K562 (cell line): Measurements from ENCODE around the gene HIP1R. TPM values are rescaled to one million over a fixed set of nuclear protein-coding genes. Genes with fewer than 3 reads are reported as not detected.

ENCODE experiments used
- ATAC-seq: fragments of 200-7000 bp; cut with Tn5 transposase; 3 replicates; pipeline ENCODE4 v1.9.1; 2020; ENCODE audit warnings: moderate library complexity
- BruUV-seq: library from RNA; stranded (reverse); fragments of 400-500 nt; replicated peaks from 2 replicates; lab custom pipeline; 2021; lab: Mats Ljungman, UMichigan
- CTCF ChIA-PET: fragments of 300-600 bp; formaldehyde crosslinking; extraction: SDS; loops from one replicate; lab custom pipeline; 2021; ENCODE audit warnings: low intra/inter-chr PET ratio; lab: Yijun Ruan, JAX
- POLR2A ChIA-PET: fragments of 300-600, 350-650 bp; sonication (Branson Sonifier 250); formaldehyde crosslinking; extraction: SDS; loops from one replicate; lab custom pipeline; 2021; ENCODE audit warnings: antibody characterized with exemption, inconsistent platforms; lab: Yijun Ruan, JAX
- DNase-seq, 4 experiments: peaks; one replicate each; pipeline versions ENCODE4 v3.0.0 to v3.0.0-alpha.2; 2011 to 2018; ENCODE audit warnings: low spot score in 3 of 4, mixed read lengths in 3 of 4; ENCODE audit errors: extremely low read depth in 1 of 4
- FAIRE-seq: peaks from 2 replicates; lab custom pipeline; 2011; peaks lifted over from hg19 to GRCh38; lab: Jason Lieb, UNC
- H2AFZ ChIP-seq: 2 replicates; pipeline ENCODE4 v1.6.0; 2011; ENCODE audit warnings: low read depth, low read length, control low read depth, inconsistent platforms
- H3K27ac ChIP-seq: fragments of 200-600 bp; 3 replicates; pipeline ENCODE4 v1.8.0; 2011; ENCODE audit warnings: low read depth, mild to moderate bottlenecking, control low read depth, inconsistent platforms, low read length, moderate library complexity, mixed read lengths; ENCODE audit errors: extremely low read depth
- H3K27me3 ChIP-seq, 2 experiments: fragments of 300-600 bp in 1 of 2; 2 replicates in 1 of 2; 3 replicates in 1 of 2; pipeline versions ENCODE4 v1.6.0 to v1.8.0; 2011; ENCODE audit warnings: inconsistent platforms in 2 of 2, low read length in 2 of 2, mild to moderate bottlenecking in 1 of 2, mixed read lengths in 1 of 2, moderate library complexity in 1 of 2; ENCODE audit not compliant: control insufficient read depth in 2 of 2, insufficient read depth in 2 of 2
- H3K36me3 ChIP-seq: fragments of 300-600 bp; 3 replicates; pipeline ENCODE4 v1.8.0; 2011; ENCODE audit warnings: mild to moderate bottlenecking, low read length, inconsistent platforms; ENCODE audit not compliant: control insufficient read depth, insufficient read depth
- H3K4me1 ChIP-seq, 2 experiments: fragments of 200-600 bp in 1 of 2; replicated peaks in 1 of 2; 2 replicates in 1 of 2; 3 replicates in 1 of 2; pipeline versions ENCODE4 v1.5.1 to v1.8.0; 2011; ENCODE audit warnings: inconsistent platforms in 2 of 2, low read length in 2 of 2, mild to moderate bottlenecking in 1 of 2, mixed read lengths in 1 of 2, moderate library complexity in 1 of 2; ENCODE audit not compliant: control insufficient read depth in 2 of 2, insufficient read depth in 2 of 2
- H3K4me2 ChIP-seq: 2 replicates; pipeline ENCODE4 v1.6.1; 2011; ENCODE audit warnings: low read length, control low read depth, inconsistent platforms, mixed read lengths; ENCODE audit not compliant: insufficient read depth
- H3K4me3 ChIP-seq: fragments of 200-600 bp; sonication (generic), shearing (Covaris generic); 2 replicates; pipeline ENCODE4 v1.5.1; 2016; ENCODE audit warnings: control low read depth, inconsistent platforms
- H3K79me2 ChIP-seq: fragments of 200-600 bp; 3 replicates; pipeline ENCODE4 v1.8.0; 2011; ENCODE audit warnings: low read length, inconsistent platforms; ENCODE audit not compliant: control insufficient read depth, insufficient read depth
- H3K9ac ChIP-seq, 2 experiments: 2 replicates each; pipeline versions ENCODE4 v1.6.0 to v1.6.1; 2011; ENCODE audit warnings: low read depth in 2 of 2, low read length in 2 of 2, control low read depth in 1 of 2, inconsistent platforms in 1 of 2, mild to moderate bottlenecking in 1 of 2, mixed read lengths in 1 of 2; ENCODE audit not compliant: insufficient read depth in 1 of 2
- H3K9me1 ChIP-seq: one replicate; pipeline ENCODE4 v1.6.0; 2011; ENCODE audit warnings: inconsistent platforms, mild to moderate bottlenecking, low read length, moderate library complexity; ENCODE audit not compliant: control insufficient read depth, insufficient read depth
- H3K9me3 ChIP-seq: replicated peaks from 2 replicates; pipeline ENCODE4 v1.5.1; 2011; ENCODE audit warnings: low read depth, low read length, inconsistent platforms; ENCODE audit not compliant: control insufficient read depth, insufficient read depth
- H4K20me1 ChIP-seq: replicated peaks from 2 replicates; pipeline ENCODE4 v1.6.1; 2011; ENCODE audit warnings: low read length, inconsistent platforms, mixed read lengths; ENCODE audit not compliant: control insufficient read depth, insufficient read depth
- ESRRA ChIP-seq: fragments of 450-650 bp; IDR thresholded peaks from 2 replicates; pipeline ENCODE4 v1.6.1; 2014; ENCODE audit warnings: low read depth, mild to moderate bottlenecking, moderate library complexity, borderline replicate concordance
- POLR2G ChIP-seq: fragments of 200-400 bp; formaldehyde crosslinking; IDR thresholded peaks from 2 replicates; pipeline ENCODE4 v1.6.1; 2017; ENCODE audit warnings: low read depth, mild to moderate bottlenecking, antibody characterized with exemption, low read length, moderate library complexity
- WGBS: fragments of 100-300 bp; shearing (Covaris generic); methylation state at CpG from one replicate; pipeline ENCODE4 v1.1.6; 2016; ENCODE audit warnings: low coverage, mixed read lengths; ENCODE audit not compliant: insufficient coverage; ENCODE audit errors: missing lambda C conversion rate; 5-methylcytosine and 5-hydroxymethylcytosine counted together
- in situ Hi-C: fragments of 300-500 bp; cut with MboI; formaldehyde crosslinking; loops from 4 replicates; pipeline ENCODE4 v1.15.0; 2018; ENCODE audit warnings: inconsistent platforms, mixed read lengths
- intact Hi-C: fragments of 100-400 bp; cut with micrococcal nuclease; formaldehyde crosslinking; loops from 2 replicates; pipeline ENCODE4 v1.14.2; 2022
- polyA plus RNA-seq, 8 experiments: library from polyadenylated mRNA; depleted of rRNA in 4 of 8; stranded (reverse) in 5 of 8; unstranded in 3 of 8; fragments of >200 nt; fragmentation: Nextera tagmentation in 2 of 8; fragmentation: Illumina TruSeq in 1 of 8; extraction: Ambion mirVana in 2 of 8; extraction: Trizol in 1 of 8; gene quantifications; 2 replicates each; pipeline versions ENCODE4 v1.2.1 to v1.2.3, GENCODE V29; 2011 to 2014; ENCODE audit warnings: inconsistent platforms in 1 of 8, missing spikeins in 1 of 8
- total RNA-seq, 7 experiments: library from RNA; depleted of rRNA in 6 of 7; stranded (reverse); fragments of >200 nt in 6 of 7; fragmentation: Illumina TruSeq in 2 of 7; extraction: Trizol in 2 of 7; gene quantifications; 2 replicates each; pipeline versions ENCODE4 v1.2.1 to v1.2.3, GENCODE V29; 2011 to 2021; ENCODE audit warnings: low replicate concordance in 1 of 7

The HIP1R gene
- total and polyA plus RNA-seq, 9 of the 15 experiments (the other 6 are each of a cell fraction or from before 2014, with no cell fraction given): 0.15 to 31.0 (median 14.2) TPM

DNA sequence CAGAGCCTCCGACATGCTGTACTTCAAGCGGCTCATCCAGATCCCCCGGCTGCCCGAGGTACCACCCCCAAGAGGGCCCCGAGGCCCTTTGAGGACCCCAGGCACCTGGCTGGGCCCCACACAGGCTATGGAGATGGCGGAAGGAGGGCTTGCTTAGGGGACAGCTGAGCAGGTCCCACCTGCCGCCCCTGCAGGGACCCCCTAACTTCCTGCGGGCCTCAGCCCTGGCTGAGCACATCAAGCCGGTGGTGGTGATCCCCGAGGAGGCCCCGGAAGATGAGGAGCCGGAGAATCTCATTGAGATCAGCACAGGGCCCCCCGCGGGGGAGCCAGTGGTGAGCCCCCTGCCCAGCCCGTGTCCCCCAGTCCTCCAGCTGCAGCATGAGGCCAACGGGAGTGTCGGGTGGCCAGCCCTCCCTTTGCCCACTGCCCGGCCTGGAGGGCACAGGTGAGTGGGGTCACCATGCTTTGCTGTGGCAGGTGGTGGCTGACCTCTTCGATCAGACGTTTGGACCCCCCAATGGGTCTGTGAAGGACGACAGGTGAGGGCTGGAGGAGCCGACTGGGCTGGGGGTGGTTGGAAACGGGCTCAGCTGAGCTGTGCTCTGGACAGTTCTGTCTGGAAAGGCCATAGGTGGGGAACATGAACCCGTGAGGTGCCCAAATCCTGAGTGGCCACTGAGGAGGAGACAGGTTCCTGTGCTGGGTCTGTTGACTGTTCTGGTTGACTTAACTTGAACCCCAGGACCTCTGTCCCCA, 20.0 kb downstream of the HIP1R start:
- in situ Hi-C loops: loop anchor here (10.0 kb wide), 1 partner anchor 100 kb away; no protein-coding TSS in a partner anchor
- 80% methylated on average over 16 of the region's 24 CpGs for WGBS

More for the DNA sequence above, 20.0 kb downstream of the HIP1R start:
- TF ChIP-seq POLR2G: peak; percentile 31; the same call in 1 of the 2 replicates
- TF ChIP-seq ESRRA: no peak
- FAIRE-seq (no peak), DNase-seq (no peak), ATAC-seq (no peak)
- H2AFZ ChIP-seq: no peak overlapping the region
- intact Hi-C loops: no loop called here
- no peaks in the 10 kb centered on the region for H3K79me2 ChIP-seq
- H3K9me1 ChIP-seq: no peaks in the 10 kb centered on the region
- no TSS peak for BruUV-seq
- peaks cover 0 to 24% of the 10 kb centered on the region in 2 experiments; a peak in 2 of 5 replicates for H3K4me1 ChIP-seq
- no peaks in the 10 kb centered on the region for H3K27me3 ChIP-seq
- no peak overlapping the region for H3K4me2 ChIP-seq
- no peaks in the 10 kb centered on the region for H3K9me3 ChIP-seq
- no peak overlapping the region; the same call in 2 of the 3 replicates for H3K27ac ChIP-seq
- no peak overlapping the region for H3K4me3 ChIP-seq
- ChIA-PET CTCF (no interaction called here), POLR2A (interaction anchor here (0.6 to 1.7 kb wide), 3 partner anchors 7 to 19 kb away, joined by 3 to 6 read pairs (median 5); no protein-coding TSS in a partner anchor)
- peaks cover 3% of the 10 kb centered on the region; the same call in 1 of the 2 replicates for H4K20me1 ChIP-seq
- 0 out of 3 replicates have a peak, but pooled peaks cover 3% of the 10 kb centered on the region for H3K36me3 ChIP-seq
- H3K9ac ChIP-seq: peak overlapping the region in 1 of 2 experiments; percentile 7; a peak in 2 of 4 replicates
